ENCODE measurements around the gene ASTN2.
"Not testable (repeated sequence)": the region's sequence is repeated elsewhere in the genome, so short reads cannot be mapped to it uniquely, and the experiment has no call there.

ASTN2 gene

DNA sequence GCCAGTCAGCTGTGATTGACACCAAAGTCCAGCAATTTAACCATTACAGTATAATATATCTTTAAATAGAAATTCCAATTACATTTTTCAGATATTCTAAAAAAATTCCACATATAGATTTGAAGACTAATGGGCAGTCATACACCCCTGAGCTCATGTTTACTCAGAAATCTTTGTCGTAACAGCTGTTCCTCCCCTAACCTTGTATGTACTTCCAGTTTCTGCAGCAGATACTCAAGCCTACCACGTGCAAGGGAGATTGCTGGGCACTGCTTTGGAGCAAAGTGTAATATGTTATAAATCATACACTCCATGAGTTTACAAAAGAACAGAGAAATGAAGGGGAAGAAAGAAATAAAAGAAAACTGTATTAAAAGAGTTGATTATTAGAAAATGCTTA is 486.6 kb downstream of the ASTN2 start:
- DNase-seq (ENCODE audit: low read depth in 2 of 2) = no peak

DNA sequence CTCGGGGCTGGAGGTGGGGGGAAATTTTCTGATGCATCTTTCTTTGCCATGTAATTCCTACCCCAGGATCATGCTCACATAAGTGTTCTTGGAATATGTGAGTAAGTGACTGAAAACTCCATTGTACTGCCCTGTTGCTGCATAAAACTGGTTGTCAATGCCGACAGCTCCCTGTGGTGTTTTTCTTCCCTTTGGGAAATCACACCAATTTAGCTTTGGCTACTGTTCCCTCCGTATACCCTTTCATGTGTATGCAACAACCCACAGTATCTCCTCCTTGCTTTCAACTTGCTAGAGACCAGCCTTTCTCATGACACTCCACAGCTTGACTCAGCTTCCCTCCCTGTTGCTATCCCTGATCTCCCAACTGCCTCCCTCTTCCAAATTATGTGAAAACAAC is 487.1 kb downstream of the ASTN2 start:
- DNase-seq (ENCODE audit: low read depth in 2 of 2) = no peak

DNA sequence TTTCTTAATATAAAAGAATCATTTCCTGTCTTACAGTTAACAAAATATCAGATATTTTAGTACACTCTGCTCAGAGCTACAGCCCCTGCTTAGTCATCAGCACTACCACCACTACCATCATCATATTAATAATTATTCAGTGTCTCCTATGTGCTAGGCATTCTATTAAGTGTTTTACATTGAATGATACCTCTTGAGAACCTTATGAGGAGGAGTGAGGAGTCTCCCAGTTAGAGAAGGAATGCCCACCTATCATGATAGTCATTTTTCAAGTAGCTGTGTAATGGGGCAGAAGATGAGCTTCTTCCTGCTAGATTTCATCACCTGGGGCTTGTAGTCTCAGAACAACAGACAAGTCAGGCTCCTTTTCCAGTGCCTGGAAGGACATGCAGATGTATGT is 489.7 kb downstream of the ASTN2 start:
- no peak for DNase-seq (ENCODE audit: low read depth in 2 of 2)

DNA sequence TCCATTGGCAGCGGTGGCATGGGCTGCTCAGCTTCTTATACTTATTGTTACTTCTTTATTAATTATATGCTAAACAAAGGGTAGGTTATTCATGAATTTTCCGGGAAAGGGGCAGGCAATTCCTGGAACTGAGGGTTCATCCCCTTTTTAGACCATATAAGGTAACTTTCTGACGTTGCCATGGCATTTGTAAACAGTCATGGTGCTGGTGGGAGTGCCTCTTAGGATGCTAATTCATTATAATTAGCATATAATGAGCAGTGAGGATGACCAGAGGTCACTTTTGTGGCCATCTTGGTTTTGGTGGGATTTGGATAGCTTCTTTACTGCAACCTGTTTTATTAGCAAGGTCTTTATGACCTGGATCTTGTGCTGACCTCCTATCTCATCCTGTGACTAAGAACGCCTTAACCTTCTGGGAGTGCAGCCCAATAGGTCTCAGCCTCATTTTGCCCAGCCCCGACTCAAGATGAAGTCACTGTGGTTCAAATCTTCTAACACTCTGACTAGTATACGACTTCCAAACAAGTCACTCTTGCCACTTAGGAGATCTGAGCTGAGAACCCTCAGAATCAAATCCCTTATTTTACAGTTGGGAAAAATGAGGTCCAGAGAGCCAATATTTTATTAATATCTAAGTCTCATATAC is 490.3 kb downstream of the ASTN2 start:
- DNase-seq (ENCODE audit: low read depth in 2 of 2) = no peak

DNA sequence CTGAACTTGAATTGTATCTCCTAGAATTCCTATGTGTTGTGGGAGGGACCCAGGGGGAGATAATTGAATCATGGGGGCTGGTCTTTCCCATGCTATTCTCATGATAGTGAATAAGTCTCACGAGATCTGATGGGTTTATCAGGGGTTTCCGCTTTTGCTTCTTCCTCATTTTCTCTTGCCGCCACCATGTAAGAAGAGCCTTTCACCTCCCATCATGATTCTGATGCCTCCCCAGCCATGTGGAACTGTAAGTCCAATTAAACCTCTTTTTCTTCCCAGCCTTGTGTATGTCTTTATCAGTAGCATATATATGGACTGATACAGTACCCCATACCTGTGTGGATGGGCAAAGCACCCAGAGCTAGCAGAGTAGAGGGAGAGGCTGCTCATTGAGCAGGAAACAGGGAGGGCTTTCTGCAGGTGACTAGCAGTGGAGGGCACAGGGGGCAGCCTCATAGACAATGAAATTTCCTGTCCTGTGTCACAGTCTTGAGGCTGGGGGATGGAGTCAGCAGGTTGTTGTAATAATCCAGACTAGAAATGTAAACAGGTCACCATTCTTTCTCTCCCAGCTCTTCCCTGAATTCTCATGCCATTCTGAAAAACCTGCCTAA is 496.9 kb downstream of the ASTN2 start:
- DNase-seq (ENCODE audit: low read depth in 2 of 2) = not testable (repeated sequence)

DNA sequence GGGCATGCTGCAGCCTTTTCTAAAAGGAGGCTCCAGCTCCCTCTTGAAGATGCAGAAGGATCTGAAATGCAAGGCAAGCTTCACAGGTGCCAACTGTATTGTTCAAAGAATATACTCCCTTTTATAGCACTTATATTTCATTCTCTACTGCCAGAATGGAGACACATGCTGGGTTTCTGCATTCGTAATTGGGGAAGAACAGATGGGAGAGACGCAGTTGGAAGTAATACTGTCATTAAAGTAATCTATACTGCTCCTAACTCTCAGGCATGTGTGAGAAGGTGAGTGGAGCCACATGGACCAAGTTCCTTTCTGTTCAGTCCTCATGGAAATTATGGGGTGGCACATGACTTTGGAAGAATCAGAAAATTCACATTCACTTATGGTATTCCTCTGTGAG is 501.3 kb downstream of the ASTN2 start:
- no peak for DNase-seq (ENCODE audit: low read depth in 2 of 2)

DNA sequence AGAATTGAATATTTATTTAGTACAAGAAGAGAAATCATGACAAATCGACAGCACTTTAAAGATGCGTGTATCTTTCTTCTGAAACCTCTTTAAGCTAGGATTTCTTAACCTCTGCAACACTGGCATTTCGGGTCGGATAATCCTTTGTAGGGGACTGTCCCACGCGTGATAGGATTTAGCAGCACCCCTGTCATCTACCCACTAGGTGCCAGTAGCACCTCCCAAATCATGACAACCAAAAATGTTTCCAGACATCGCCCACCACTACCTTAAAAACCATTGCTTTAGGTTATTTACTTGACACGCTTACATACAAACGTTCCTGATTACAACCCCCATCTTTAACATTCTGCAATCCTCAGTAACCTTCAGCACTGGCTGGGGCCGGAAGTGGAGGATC is 504.7 kb downstream of the ASTN2 start:
- DNase-seq (ENCODE audit: low read depth in 2 of 2) = no peak

DNA sequence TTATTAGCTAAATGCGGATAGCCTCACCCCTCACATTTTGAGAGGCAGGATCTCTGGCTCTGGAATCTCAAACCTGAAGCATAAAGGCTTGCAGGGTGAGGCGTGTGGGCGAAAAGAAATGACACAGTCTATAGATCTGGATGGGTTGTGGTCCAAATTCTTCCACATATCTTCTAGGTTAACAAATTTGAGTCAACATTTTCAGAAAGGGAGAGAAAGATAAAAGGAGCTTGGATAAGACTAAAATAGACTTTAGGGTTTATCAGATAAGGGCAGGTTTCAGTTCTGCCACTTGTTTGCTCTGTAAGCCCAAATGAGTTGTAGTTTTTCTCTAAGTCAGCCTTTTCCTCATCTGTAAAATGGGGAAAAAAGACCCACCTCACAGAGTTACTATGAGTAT is 506.9 kb downstream of the ASTN2 start:
- DNase-seq (ENCODE audit: low read depth in 2 of 2) = no peak

DNA sequence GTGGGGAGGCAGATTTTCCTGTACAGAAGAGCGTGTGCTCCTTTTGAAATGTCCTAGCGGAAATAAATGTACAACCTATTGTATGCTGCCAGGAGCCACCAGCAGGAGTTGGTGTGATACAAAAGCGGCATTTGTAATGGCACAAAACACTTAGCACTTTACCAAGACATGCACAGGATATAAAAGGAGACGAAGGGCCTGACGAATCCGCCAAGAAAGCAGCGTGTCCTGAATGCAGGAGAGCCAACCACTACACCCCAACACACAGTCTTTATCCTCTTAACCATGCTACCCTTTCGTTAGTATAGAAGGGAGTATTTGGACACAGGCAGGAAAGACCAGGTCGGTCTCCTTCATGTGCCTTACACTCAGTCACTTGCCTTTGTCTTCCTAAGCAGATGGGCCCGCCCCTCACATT is 509.7 kb downstream of the ASTN2 start:
- no peak for DNase-seq (ENCODE audit: low read depth in 2 of 2)

DNA sequence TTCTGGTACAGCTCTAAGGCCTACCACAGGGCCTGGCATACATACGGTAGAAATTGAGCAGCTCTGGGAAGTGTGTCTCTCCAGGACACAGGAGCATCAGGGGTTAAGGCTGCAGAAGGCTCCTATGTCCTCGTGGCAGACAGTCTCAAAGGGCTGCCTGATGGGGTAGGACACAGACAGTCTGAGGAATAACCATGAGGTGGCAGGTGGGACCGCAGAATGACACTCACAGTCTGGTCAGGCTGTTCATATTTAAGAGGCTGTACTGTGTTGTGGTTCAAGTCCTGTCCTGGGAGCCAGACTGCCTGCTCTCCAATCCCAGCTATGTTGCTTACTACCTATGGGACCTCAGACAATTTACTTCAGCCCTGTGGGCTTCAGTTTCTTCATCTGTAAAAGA is 510.7 kb downstream of the ASTN2 start:
- no peak for DNase-seq (ENCODE audit: low read depth in 2 of 2)

DNA sequence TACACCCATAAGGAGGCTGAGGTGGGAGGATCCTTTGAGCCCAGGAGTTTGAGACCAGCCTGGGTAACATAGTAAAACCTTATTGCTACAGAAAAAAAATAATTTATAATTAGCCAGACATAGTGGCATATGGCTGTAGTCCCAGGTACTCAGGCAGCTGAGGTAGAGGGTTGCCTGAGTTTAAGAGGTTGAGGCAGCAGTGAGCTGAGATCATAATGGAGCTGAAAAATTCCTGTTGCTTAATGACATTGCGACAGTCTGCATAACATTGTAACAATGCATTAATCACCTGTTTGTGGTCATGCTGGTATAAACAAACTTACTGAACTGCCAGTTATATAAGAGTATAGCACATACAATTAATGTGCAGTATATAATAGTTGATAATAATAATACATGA is 513.6 kb downstream of the ASTN2 start:
- no peak for DNase-seq (ENCODE audit: low read depth in 2 of 2)

DNA sequence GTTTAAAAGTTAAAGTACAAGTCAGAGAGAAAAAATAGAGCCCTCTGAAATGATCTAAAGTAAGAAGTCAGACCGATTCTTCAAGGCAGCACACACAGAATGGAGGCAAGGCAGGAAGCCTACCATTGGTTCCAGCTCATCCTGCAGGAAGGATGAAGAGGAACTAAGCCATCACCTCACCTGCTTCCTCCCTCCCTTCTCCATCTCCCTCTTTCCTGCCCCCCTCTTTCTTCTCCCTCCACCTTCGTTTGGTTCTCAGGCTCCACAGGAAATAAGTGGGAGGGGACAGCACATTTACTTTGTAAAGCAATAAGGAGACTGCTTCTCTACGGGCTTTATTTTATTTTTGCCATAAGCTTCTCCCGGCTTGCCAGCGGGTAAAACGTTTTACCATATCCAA is 514.3 kb downstream of the ASTN2 start:
- no peak for DNase-seq (ENCODE audit: low read depth in 2 of 2)

DNA sequence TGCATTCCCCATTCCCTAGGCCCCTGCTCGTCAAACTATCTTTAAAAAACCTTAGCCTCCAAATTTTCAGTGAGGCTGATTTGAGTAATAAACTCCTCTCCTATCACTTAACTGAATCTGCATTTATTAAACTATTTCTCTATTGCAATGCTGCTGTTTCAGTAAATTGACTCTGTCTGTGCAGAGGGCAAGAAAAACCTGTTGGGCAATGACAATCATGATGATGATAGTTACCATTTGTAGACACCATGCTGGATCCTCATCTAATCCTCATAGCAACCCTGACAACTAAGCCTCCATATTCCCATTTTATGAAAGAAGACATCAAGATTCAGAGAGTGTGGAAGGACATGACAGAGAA is 514.9 kb downstream of the ASTN2 start:
- DNase-seq (ENCODE audit: low read depth in 2 of 2) = no peak

DNA sequence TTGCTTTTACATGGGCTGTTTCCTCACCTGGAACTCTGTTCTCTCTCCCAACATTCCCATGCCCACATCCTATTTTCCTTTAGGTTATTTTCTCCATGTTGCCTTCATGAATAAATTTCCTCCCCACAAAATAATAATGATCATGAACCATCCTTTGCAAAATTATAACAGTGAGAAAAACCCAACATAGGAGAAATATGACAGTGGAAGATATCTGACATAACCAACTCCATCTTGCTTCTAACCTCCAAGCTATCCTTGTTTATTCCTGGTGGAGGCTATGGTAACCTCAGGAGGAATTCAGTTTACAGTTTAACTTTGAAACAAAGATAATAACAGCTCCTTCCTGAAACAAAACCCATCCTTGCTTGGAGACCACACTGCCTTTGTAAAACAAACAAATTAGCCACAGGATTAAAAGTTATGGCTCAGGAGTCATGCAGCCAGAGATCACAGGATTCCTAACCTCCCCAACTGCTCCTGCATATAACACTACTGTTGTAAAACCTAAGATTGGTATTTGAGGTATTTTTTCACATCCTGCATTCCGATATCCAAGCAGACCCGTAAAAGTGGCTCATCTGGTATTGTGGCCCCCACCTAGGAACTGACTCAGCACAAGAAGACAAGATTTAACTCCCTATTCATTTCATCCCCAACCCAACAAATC is 515.4 kb downstream of the ASTN2 start:
- DNase-seq (ENCODE audit: low read depth in 2 of 2) = no peak

DNA sequence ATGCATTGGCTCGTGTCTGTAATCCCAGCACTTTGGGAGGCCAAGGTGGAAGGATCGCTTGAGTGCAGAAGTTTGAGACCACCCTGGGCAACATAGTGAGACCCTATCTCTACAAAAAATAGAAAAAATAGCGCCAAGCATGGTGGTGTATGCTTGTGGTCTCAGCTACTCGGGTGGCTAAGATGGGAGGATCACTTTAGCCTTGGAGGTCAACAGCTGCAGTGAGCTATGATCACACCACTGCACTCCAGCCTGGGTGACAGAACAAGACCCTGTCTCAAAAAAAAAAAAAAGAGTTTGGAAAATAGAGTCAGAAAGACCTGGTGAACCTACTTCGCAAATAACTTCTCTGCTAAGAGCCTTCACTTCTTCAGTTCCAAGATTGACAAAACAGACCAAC is 516.7 kb downstream of the ASTN2 start:
- DNase-seq (ENCODE audit: low read depth in 2 of 2) = not testable (repeated sequence)

DNA sequence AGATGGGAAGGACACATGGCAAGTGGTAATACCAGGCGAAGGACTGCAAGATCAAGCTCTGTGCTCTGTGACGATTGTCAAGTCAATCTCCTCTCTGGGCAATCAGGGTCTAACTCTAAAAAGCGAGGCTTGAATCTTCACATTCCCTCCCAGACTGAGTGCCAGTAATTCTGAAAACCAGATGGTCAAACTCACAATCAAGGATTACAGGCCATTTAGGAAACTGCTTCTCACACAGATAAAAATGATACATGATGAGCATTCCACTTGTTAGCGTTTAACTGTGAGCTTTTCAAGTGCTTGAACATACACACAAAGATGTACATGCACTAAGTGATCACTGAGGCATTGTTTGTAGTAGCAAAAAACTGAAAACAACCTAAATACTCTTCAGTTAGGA is 517.7 kb downstream of the ASTN2 start:
- no peak for DNase-seq (ENCODE audit: low read depth in 2 of 2)

DNA sequence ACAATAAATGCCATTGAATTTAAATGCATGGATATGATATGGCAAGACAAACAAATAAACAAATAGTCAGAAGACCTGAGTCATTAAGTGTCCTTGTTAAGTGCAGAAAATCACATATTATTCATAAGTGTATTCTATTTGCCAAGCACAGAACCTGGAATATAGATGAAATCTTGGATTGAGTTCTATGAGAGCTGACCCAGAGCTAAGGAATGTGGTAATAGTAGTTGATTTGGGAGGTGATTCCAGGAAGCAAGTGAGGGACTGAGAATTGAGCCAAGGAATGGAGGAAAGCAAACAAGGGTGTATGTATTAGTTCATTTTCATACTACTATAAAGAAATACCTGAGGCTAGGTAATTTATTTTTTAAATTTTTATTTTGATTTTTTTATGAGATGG is 518.9 kb downstream of the ASTN2 start:
- no peak for DNase-seq (ENCODE audit: low read depth in 2 of 2)

DNA sequence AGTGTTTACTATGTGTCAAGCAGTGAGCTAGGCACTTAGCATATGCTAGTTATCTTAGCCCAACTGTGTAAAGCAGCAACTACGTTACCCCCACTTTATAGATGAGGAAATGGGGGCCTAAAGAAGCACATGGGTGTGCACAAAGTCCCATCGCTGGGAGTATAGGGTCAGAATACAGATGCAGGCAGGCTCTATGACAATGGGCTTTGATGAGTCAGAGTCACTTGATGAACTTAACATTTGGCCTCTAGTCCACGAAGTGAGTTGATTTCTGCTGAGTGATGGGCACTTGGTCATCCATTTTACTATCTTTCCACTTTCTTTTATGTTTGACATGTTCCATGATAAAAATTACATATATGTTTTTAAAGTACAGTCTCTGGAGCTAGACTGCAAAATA is 523.4 kb downstream of the ASTN2 start:
- no peak for DNase-seq (ENCODE audit: low read depth in 2 of 2)

DNA sequence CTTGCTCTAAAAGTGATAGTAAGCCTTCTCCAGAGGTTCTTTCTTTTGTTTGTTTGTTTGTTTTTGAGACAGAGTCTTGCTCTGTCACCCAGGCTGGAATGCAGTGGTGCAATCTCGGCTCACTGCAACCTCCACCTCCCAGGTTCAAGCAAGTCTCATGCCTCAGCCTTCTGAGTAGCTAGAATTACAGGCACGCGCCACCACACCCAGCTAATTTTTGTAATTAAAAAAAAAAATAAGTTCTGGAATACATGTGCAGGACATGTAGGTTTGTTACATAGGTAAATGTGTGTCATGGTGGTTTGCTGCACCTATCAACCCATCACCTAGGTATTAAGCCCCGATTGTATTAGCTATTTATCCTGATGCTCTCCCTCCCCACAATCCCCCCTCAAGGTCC is 526.4 kb downstream of the ASTN2 start:
- DNase-seq (ENCODE audit: low read depth in 2 of 2) = not testable (repeated sequence)

DNA sequence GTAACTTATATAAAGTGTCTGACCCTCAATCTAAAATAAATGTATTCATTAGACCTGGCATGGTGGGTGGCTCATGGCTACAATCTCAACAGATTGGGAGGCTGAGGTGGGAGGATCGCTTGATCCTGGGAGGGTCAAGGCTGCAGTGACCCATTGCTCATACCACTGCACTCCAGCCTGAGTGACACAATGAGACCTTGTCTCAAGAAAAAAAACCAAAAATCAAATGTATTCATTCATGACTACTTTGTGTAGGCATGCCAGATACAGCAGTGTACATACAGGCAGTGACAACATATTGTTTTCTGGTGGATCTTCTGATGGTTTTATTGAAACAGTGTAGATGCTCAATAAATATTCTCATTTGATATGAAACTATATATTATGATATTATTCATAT is 526.8 kb downstream of the ASTN2 start:
- no peak for DNase-seq (ENCODE audit: low read depth in 2 of 2)

DNA sequence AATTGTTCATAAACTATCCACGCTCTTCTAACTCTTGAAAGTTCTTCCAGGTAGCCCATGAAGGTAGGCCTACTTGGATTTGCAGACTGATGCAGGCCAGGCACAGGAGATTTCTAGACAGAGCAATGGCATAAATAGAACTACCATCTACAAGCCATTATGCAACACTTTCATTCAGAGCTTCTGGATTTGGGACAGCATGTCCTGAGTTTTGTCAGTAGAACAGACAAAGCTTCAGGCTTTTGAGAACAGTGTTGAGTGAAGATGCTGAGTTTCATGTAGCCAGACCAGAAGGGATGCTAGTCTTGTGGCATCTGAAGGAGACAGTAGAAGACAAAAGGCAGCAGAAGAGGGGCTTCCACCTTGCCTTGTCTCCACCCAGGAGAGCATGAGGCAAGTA is 531.2 kb downstream of the ASTN2 start:
- no peak for DNase-seq (ENCODE audit: low read depth in 2 of 2)

DNA sequence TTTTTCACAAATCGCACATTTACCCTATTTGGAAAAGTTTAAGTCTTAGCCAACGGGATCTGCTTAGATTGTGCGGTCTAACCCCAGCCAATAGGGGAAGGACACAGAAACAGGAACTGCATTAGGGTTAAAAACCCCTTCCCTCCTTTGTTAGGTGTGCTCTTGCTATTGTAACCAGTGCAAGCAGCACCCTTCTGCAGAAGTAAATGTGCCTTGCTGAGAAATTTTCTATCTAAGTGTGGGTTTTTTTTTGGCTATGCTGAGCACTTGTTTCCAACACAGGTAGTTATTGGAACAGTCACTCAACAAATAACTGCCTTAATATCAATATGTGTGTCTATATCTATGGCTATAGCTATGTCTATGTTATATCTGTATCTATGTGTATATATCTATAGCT is 537.8 kb downstream of the ASTN2 start:
- no peak for DNase-seq (ENCODE audit: low read depth in 2 of 2)

DNA sequence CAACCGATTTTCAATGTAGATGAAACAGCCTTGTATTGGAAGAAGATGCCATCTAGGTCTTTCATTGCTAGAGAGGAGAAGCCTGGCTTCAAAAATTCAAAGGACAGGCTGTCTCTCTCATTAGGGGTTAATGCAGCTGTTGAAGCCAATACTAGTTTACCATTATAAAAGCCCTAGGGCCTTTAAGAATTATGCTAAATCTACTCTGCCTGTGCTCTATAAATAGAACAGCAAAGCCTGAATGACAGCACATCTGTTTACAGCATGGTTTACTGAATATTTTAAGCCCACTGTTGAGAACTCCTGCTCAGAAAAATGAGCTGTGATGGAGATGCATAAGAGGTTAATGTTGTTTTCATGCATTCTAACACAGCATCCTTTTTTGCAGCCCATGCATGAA is 539.3 kb downstream of the ASTN2 start:
- DNase-seq (ENCODE audit: low read depth in 2 of 2) = no peak

Measured in stimulated activated CD4-positive, alpha-beta T cell treated with anti-CD3 and anti-CD28 coated beads, Interleukin-1b, Interleukin-23, amount 100 ng/mL, for 4 hours (primary cell).